H1 (cell line): ENCODE results near the gene OXTR. TPM values are rescaled to one million over a fixed set of nuclear protein-coding genes. Genes with fewer than 3 reads are reported as not detected.

Experiments used
- ATF2 ChIP-seq: IDR thresholded peaks from 2 replicates; pipeline ENCODE4 v1.6.1; 2012; ENCODE audit warnings: low read length, inconsistent platforms
- BRCA1 ChIP-seq: IDR thresholded peaks from 2 replicates; pipeline ENCODE4 v1.6.1; 2012; ENCODE audit warnings: low read depth, low read length, improper control_type of control experiment
- CHD7 ChIP-seq: fragments of 300-600 bp; sonication (generic); IDR thresholded peaks from 2 replicates; pipeline ENCODE4 v1.7.1; 2012; ENCODE audit warnings: low read length, moderate library complexity, mild to moderate bottlenecking, inconsistent platforms; ENCODE audit not compliant: insufficient replicate concordance
- GABPA ChIP-seq: IDR thresholded peaks from 2 replicates; pipeline ENCODE4 v1.6.1; 2011; ENCODE audit warnings: mild to moderate bottlenecking, low read length, moderate library complexity, borderline replicate concordance; ENCODE audit not compliant: insufficient read depth
- RBBP5 ChIP-seq: IDR thresholded peaks from 2 replicates; pipeline ENCODE4 v1.7.1; 2012; ENCODE audit warnings: low read depth, mild to moderate bottlenecking, inconsistent platforms, low read length, moderate library complexity, borderline replicate concordance
- RFX5 ChIP-seq: IDR thresholded peaks from 2 replicates; pipeline ENCODE4 v1.6.1; 2011; ENCODE audit warnings: low read depth, low read length, improper control_type of control experiment, borderline replicate concordance
- ZNF274 ChIP-seq: IDR thresholded peaks from 2 replicates; pipeline ENCODE4 v1.7.0; 2012; ENCODE audit warnings: low read length, borderline replicate concordance; ENCODE audit errors: extremely low read depth
- polyA plus RNA-seq, 7 experiments: library from polyadenylated mRNA; depleted of rRNA in 3 of 7; stranded (reverse) in 5 of 7; unstranded in 2 of 7; fragments of >200 nt in 5 of 7; fragments of 200-250 nt in 2 of 7; gene quantifications; 1 replicate in 5 of 7; 2 replicates in 1 of 7; 4 replicates in 1 of 7; pipeline versions ENCODE4 v1.2.1 to v1.2.3, GENCODE V29; 2011 to 2013; ENCODE audit warnings: missing spikeins in 2 of 7, mixed read lengths in 2 of 7
- total RNA-seq: library from RNA; stranded (reverse); fragmentation: NEBNext Ultra II Directional; extraction: Animal tissue kit (Norgen Biotek cat#: 25700); gene quantifications from 2 replicates; pipeline ENCODE4 v1.2.1, GENCODE V29; 2021

The OXTR gene
- total and polyA plus RNA-seq, 2 of the 8 experiments (the other 6 are each of a cell fraction or from before 2014, with no cell fraction given), result 0.77 to 2.3 TPM

DNA sequence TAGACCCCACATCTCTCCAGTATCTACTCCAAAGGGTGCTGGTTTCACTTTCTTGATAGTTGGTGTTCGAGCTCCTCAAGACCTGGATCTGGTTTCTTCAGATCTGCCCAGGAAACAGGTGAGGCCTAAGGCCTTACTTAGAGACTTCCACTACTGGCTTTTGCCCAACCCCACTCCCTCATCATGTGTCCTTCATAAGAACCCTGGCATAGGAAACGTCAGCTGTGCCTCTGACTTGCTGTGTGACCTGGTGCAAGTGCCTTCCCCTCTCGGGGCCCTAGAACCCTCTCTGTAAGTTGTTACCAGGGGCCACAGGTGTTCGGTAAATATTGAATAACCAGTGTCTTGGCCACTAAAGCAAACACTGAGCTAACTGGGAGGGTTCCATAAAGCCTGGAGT lies 3.9 kb downstream of the OXTR start (continued):
- TF ChIP-seq CHD7, result no peak
- TF ChIP-seq BRCA1, result no peak
- TF ChIP-seq ATF2, result no peak
- no peak for TF ChIP-seq RFX5
- TF ChIP-seq GABPA, result no peak
- TF ChIP-seq RBBP5, result no peak
- no peak for TF ChIP-seq ZNF274
